GM18873 (cell line): ENCODE data around the gene DNAJC7.

Experiments
- ATAC-seq: cut with Tn5 transposase; IDR thresholded peaks from one replicate; pipeline ENCODE4 v1.9.1; 2021; ENCODE audit warnings: mild to moderate bottlenecking, moderate library complexity, moderate number of reproducible peaks; ENCODE audit not compliant: unreplicated experiment, low FRiP score

Gene DNAJC7

GRCh38 chr17:41982026-41982760 is 35.0 kb downstream of the DNAJC7 start:
- ATAC-seq, result no peak

GRCh38 chr17:41977991-41978390 is 39.2 kb downstream of the DNAJC7 start:
- ATAC-seq, result no peak

GRCh38 chr17:41976142-41976768 is 41.0 kb downstream of the DNAJC7 start:
- no peak for ATAC-seq

- ATAC-seq, result no peak
These were observed 41.8 kb downstream of the DNAJC7 start for GRCh38 chr17:41975099-41976083.

GRCh38 chr17:41974658-41975057 is 42.6 kb downstream of the DNAJC7 start:
- ATAC-seq, result no peak

GRCh38 chr17:41974031-41974430 is 43.2 kb downstream of the DNAJC7 start:
- ATAC-seq, result no peak

GRCh38 chr17:41973408-41973811 is 43.8 kb downstream of the DNAJC7 start:
- no peak for ATAC-seq

- no peak for ATAC-seq
These were observed 44.5 kb downstream of the DNAJC7 start for GRCh38 chr17:41972571-41973407.

- ATAC-seq, result no peak
These were observed 45.3 kb downstream of the DNAJC7 start for GRCh38 chr17:41971721-41972523.

- ATAC-seq, result no peak
These were observed 46.3 kb downstream of the DNAJC7 start for GRCh38 chr17:41970901-41971331.

- ATAC-seq, result no peak
These were observed 48.6 kb downstream of the DNAJC7 start for GRCh38 chr17:41968676-41969075.

GRCh38 chr17:41967921-41968578 is 49.2 kb downstream of the DNAJC7 start:
- no peak for ATAC-seq

- ATAC-seq, result no peak
These were observed 49.9 kb downstream of the DNAJC7 start for GRCh38 chr17:41967141-41967920.

GRCh38 chr17:41966463-41967140 is 50.6 kb downstream of the DNAJC7 start, which contains the start of gene CNP:
Gene CNP (plus strand): TSS chr17:41966795. CDS start chr17:41966885, 90 bp downstream.
- peak; percentile 40 for ATAC-seq

GRCh38 chr17:41965694-41966462 is 51.4 kb downstream of the DNAJC7 start:
- no peak for ATAC-seq

GRCh38 chr17:41962768-41963434 is 54.3 kb downstream of the DNAJC7 start:
- no peak for ATAC-seq
